Amygdala (tissue), 56 donors: ENCODE measurements around the gene PHF11.
A peak's percentile ranks its signal among the peaks of the same experiment; 100 is the strongest.
"Not testable (repeated sequence)": the region's sequence is repeated elsewhere in the genome, so short reads cannot be mapped to it uniquely, and the experiment has no call there.

Experiments
- DNase-seq, 56 donors: peaks; one replicate each; lab custom pipeline; 2025; lab: John Stamatoyannopoulos, UW

Gene PHF11

DNA sequence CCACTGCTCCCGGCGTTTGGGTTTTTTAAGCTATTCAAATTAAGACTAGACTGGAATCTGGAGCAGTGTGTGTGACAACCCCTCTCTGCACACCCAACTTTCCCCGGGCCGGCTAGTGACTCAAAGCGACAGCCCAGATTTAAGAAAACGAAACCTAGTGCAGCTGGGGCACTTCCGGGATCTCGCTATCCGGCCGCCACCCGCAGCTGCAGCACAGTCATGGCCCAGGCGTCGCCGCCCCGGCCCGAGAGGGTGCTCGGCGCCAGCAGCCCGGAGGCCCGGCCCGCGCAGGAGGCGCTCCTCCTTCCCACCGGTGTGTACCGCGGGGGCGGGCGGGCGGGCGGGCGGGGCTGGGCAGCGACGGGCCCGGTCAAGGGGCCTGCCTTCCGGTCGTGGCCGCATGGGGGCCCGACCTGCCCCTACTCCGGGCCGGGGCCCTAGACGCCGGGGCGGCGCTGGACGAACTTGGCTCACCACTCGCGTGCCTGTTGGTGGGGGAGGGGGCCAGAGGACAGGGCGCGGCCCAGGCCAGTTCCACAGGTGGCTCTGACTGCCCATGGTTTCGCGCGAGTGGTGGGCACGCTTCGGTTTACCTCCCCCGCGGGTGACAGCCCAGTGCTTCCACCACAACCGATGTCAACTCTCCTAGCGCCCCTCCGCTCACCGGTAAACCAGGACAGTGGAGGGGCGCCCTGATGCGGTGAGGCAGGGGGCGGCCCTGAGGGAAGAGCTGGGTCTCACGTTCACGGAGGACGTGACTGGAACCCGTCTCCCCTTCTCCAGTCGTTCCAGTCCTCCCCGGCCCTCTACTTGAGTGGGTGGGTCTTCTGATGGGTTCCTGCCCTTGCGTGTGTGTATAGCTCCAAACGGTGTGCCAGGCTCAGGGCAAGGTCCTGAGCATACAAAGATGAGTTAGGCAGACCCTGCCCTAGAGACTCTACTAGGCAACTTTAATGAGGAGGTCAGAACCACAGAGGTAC lies at the start of gene PHF11:
Gene PHF11 (plus strand): TSS at position 171 of the 980 bp plus-strand sequence. CDS start 49 bp downstream, at position 220.
- DNase-seq: peak in 52 of 56 donors; percentile 11 to 81 (median 47)

DNA sequence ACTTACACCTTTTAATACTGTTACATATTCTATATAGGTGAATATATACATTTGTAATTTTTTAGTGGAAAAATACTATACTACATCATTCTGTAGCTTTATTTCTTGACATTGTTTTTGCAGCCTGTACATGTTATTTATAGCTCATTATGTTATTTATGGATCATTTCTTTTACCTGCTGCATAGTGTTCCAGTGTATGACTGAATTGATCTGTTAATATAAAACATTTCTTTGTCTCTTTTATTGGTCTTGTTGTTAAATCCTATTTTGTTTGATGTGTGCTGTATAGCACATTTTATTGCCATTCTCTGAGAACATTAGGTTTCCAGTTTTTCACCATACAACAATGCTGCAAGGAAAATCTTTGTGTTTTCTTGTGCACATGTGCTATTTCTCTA lies 49.3 kb upstream of the PHF11 start:
- DNase-seq: no peak

DNA sequence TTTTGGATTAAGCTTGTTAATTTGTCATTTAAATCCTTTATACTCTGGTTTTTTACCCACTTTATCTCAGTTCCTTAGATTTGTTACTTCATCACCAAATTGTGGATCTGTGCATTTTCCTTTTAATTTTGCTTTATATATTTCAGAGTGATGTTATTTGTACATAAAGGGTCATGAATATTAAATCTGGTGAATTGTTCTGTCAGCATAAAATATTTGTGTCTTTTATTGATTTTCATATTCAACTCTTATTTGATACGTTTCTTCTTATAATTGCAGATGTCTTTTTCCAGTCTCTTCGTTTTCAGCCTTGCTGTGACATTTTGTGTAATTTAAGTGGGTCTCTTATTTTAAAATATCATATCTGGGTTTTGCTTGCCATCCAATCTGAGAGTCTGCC lies 47.0 kb upstream of the PHF11 start:
- DNase-seq: no peak

DNA sequence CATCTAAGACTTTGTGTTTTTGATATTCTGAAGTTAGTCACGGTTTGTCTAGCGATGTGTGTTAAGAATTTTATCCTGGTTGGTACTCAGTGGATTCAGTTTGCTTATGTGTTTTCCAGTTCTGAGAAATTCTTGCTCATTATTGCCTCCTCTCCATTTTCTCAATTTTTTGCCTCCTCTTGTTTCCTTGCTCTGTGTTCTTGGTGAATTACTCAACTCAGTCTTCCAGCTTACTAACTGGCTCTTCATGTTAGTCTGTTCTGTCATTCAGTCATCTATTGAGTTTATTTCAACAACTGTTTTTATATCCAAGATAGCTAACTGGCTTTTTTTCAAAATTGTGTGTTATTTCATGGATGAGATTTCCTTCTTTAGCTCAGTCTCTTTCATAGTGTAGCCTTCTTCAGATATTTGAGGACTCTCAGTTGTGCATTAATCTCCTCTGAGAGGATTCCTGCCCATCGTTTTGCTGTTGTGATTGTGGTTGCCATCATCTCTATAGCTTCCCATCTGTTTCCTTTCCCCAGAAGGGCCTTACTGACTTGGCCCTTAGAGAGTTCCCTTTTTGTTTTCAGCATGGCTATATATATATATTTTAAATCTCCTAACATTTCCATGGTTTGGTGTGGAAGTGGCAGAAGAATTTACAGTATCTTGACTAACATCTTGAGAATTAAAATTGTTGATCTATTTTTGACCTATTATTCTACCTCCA lies 45.5 kb upstream of the PHF11 start:
- no peak for DNase-seq

DNA sequence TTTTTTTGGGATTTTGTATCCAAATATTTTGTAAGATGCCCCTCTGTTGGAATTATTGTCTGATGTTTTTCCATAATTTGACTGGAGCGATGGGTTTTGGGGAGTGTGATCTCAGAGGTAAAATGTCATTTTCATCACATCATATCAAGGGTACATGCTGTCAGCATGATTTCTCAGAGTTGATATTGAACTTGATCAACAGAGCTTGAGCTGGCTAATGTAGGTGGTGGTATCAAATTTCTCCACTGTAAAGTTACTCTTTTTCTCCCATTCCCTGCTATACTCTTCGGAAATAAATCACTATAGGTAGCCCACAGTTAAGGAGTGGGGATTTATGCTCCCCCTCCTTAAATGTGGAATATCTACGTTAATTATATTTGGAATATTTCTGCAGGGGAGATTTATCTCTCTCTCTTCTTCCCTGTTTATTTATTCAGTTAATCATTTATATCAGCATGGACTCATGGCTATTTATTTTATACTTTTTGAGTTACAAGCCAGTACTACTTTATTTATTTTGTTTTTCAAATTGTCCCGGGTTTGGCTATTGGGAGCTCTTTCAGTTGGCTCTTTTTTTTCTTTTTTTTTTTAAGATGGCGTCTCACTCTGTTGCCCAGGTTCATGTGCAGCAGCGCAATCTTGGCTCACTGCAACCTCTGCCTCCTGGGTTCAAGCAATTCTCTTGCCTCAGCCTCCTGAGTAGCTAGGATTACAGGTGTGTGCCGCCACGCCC lies 42.9 kb upstream of the PHF11 start:
- no peak for DNase-seq

DNA sequence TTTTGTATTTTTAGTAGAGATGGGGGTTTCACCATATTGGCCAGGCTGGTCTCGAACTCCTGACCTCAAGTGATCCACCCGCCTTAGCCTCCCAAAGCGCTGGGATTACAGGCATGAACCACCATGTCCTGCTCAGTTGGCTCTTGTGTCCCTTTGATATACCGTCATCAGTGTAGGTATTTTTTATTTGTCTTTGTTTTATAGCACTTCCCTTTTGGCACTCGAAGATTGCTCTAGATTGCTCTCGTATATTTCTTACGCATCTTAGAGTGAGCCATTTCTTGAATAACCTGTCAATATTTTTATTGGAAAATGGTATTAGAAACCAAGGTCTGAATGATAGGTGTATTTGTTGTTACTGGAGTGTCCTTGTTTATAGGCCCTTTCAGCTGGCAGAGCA lies 42.3 kb upstream of the PHF11 start:
- no peak for DNase-seq

DNA sequence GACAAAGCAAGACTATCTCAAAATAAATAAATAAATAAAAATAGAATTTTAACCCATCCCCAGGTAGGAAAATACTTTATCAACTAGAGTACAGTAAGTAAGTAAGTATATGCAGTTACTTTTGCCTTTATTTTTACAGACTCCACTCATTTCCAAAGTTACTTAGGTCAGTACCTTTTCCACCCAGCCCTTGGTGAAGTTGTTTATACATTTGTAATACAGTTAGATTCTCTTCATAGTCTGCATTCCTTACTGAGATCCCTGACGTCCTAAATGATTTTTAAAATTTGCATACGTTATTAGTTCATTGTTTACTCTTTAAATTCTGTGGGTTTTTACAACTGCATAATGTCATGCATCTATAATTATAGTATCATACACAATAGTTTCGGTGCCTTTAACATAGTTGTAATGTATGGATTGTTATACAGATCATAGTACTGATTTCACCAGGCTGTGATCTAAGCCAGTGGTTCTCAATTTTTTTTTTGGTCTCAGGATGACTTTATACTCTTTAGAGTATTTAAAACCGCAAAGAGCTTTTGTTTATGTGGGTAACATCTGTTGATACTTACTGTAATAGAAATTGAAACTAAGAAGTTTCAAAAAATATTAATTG lies 41.3 kb upstream of the PHF11 start:
- DNase-seq: no peak

DNA sequence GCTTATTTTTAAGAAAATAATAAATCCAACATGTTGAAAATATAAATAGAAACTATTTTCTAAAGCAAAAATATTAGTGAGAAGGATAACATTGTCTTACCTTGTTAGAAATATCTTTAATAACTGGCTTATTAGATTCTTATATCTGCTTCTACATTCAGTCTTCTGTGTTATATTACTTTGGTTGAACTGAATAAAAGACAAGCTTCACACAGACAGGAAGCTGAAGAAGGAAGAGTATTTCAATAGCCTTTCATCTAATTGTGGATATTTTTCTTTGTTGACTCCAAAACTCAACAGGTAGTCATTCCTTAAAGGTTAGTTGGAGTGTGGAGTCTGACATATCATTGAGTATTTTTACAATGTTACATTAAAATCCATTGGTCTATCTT lies 40.8 kb upstream of the PHF11 start:
- no peak for DNase-seq

DNA sequence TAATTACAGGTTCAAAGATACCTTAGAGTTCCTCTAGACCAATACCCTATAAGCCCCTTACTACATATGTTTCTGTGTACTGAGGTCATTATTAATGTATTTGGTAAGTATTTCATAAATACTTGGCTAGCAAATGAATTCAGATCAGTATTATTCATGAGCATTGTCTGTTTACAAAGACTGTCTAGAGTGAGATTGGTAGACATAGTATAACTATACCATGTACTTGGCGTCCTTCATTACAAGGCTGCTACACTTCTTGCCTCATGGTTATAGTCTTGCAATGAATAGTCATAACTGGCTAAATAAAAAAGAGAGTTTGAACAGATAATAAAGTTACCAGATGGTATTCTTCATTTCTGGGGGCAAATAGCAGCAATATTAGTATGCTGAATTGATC lies 39.6 kb upstream of the PHF11 start:
- no peak for DNase-seq

DNA sequence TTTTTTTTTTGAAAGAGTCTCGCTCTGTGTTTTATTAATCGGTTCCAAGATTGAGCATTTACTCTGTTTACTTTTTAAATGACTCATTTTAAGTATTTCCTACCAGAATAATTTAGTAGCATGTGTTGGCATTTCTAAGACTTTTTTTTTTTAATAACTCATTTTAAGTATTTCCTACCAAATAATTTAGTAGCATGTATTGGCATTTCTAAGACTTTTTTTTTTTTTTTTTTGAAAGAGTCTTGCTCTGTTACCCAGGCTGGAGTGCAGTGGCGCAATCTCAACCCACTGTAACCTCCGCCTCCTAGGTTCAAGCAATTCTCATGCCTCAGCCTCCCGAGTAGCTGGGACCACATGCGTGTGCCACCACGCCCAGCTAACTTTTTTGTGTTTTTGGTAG lies 38.5 kb upstream of the PHF11 start:
- DNase-seq: no peak

DNA sequence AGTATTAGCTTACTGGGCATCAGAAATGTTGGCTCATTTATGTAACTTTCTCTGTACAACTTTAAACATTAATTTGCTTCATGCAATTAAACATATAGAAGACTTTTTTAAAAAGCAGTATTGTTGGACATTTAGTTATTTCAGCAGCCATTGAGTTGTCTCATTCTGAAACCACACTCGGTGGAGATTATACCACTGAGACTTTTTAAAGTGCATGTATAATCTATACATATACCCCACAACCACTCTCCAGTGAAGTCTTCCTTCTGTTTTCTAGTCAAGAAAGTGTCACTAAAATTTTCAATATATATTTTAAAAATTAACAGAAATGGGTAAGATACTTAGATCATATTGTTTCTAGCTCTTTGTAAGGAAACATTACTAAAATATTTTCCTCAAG lies 36.2 kb upstream of the PHF11 start:
- DNase-seq: no peak

DNA sequence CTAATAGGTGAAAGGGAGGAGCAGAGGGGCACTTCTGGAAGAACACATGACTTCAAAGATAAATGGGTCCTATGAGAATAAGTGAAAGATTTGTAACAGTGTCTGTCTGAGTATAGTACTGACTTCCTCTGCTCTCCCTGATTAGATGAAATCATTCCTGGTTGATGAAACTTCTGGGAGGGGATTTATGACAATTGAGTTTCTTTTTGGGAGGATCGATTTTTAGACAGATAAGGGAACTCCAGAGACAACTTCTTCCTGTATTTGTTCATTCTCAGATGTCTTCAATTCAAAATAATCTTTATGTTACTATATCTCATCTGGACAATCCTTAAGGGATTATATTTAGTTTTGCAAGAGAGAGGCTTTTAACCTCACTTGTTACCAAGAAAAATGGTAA lies 31.7 kb upstream of the PHF11 start:
- no peak for DNase-seq

DNA sequence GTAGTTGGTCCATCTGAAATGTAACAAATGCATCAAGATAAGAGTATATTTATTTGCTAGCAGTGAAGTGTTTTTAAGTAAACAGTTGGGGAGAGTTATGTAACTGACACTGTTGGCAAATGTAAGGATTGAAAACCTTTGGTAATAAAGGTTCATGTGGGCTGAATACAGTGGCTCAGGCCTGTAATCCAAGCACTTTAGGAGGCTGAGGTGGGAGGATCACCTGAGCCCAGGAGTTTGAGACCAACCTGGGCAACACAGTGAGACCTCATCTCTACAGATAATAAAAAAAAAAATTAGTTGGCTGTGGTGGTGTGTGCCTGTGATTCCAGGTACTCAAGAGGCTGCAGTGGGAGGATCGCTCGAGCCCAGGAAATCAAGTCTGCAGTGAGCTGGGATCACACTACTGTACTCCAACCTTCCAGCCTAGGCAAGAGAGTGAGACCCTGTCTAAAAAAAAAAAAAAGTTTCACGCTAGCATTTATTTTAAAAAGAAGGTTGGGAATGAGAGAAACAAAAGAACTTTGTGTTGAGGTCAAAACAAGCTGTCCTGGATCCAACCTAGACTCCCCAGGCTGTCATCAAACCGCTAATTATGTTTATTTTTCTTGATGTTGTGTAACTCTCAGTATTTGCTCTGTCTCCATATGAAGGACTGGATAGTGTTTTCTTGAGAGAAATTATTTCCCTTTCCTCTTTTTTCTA lies 31.0 kb upstream of the PHF11 start:
- DNase-seq: no peak

DNA sequence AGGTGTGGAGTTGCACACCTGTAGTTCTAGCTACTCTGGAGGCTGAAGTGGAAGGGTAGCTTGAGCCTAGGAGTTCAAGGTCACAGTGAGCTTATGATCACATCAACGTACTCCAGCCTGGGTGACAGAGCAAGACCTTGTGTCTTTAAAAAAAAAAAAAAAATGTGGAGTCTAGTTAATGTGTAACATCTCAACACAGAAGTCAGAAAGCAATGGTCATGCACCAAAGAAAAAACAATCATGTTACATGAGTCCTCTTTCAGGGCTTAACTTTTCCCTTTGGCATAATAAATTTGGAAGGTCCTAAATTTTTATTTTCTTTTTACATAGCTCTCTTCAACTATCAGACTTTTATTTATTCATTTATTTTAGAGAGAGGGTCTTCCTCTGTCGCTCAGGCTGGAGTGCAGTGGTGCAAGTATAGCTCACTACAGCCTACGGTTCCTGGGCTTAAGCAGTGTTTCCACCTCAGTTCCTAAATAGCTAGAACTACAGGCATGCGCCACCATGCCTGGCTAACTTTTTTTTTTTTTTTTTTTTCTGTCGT lies 29.4 kb upstream of the PHF11 start:
- no peak for DNase-seq

DNA sequence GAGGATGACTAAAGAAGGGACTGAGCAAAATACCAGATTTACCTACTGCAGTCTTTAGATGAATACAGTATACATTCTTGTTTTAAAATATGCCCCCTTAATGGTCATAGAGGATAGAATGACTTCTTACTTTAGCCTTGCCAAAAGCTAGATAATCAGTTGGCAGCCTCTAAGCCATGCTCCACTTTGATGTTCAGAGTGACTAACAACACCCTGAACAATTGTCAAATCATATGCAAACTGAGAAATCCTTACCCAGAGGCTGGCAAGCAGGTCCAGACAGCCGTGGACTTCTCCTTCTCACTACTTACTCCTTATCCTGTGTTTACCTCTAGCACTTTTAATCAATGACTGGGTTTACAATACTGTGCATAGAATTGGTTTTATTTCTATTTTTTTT lies 23.6 kb upstream of the PHF11 start:
- no peak for DNase-seq

DNA sequence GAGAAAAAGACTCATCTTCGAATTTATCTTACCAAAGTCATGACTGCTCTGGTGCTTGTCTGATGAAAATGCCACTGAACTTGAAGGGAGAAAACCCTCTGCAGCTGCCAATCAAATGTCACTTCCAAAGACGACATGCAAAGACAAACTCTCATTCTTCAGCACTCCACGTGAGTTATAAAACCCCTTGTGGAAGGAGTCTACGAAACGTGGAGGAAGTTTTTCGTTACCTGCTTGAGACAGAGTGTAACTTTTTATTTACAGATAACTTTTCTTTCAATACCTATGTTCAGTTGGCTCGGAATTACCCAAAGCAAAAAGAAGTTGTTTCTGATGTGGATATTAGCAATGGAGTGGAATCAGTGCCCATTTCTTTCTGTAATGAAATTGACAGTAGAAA lies 19.2 kb upstream of the PHF11 start:
- DNase-seq: no peak

DNA sequence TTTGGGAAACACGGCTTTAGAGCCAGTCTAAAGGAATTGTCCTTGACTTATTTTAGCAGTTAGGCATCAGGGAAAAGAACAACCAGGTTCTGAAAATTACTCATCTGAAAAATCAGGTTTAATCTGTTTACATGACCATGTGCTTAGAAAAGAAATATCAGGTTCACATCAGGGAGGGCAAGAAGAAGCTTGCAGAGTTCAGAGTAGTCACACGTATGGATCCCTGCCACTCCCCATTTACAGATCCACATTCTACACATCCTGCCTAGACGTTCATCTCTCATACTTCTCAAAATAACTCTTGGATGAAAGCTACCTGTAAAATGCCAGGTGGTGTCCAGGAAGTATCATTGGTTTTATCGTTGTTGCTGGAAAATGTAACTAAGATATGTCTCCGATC lies 14.0 kb upstream of the PHF11 start:
- DNase-seq: no peak

DNA sequence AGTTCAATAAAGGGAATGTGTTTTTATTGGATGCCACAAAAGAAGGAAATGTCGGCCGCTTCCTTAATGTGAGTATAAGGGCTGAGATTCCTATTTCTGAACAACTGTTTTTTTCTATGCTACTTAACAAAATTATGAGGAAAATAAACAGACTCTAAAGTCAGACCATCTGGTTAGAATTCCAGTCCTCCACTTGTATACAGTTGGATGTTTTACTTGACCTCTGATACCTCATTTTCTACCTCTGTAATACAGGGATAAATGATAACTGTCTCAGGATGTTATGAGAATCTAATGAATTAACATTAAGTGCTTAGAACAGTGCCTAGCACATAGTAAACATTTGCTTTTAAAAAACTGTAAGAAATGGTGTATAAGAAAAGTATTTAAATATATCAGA lies 7.2 kb upstream of the PHF11 start:
- DNase-seq: no peak

DNA sequence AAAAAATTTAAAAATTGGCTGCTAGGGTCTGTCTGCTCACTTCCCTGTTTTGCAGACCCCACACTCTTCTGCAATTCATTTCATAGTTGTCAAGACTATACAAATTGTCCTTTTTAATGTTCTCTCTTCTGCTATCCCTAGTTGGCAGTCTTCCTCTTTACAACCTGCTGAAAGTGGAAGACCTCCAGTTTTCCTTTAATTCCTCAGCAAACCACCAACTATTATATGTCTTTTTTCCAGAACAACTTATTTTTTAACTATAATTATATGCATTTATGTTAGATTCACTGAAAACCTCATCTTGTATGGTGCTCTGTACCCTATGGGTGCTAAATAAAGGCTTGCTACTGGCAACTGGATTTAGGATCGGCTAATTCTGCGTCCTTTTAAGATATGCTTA lies 1.1 kb upstream of the PHF11 start:
- no peak for DNase-seq

DNA sequence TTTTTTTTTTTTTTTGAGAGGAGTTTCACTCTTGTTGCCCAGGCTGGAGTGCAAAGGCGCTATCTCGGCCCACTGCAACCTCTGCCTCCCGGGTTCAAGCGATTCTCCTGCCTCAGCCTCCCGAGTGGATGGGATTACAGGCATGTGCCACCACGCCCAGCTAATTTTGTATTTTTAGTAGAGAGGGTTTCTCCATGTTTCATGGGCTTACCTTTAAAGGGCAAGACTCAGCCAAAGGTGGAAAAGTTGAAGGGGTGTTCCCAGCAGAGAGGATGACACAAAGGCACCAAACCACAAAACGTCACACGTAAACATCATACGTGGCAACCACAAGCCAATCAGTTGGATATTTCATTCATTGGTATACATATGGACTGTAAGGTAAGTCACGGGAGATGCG lies 1.1 kb downstream of the PHF11 start:
- not testable (repeated sequence) for DNase-seq
